Activated CD4-positive, alpha-beta T cell treated with anti-CD3 and anti-CD28 coated beads, Interleukin-2, Interleukin-6, amounts not matched to agents 100 ng/mL and 50 ng/mL, durations not matched to agents 16 hours and 8 hours (primary cell): ENCODE measurements around the gene C1orf159.

Experiments used
- DNase-seq: peaks from one replicate; pipeline ENCODE4 v3.0.0-alpha.2; 2020

Gene C1orf159

GRCh38 chr1:1130206-1131120 is 14.6 kb upstream of the C1orf159 start:
- no peak for DNase-seq

- DNase-seq = no peak
These were observed 13.5 kb upstream of the C1orf159 start for GRCh38 chr1:1129381-1129821.

DNA sequence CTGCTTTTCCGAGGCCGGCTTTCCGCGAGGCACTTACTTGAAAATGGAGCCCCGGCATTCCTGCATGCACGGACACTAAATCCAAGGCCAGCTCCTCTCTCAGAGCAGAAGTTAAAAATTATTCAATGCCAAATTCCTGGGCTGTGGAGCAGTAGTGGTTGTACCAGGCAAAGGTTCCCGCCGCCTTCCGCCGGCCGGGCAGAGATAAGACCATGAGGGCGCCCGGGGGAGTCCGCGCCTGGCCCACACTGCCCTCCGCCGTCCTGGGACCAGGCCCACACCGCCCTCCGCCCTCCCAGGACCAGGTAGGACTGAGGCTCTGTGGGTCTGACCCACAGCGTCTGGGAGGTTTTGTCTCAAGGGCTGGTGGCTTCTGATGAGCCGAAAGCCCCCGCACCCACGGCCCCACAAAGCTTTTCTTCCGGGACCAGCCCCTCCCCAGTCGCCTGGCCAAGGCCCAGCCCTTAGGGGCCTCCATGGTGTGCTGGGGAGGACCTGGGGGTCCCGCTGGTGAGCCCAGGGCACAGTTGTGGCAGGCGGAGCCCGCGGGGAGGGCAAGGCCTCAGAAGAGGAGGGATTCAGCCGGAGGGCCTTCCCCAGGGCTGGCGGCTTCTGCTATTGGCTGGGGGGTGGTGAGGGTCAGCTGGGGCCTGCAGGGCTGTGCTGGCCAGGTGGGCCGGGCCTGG is 12.7 kb upstream of the C1orf159 start:
- DNase-seq = no peak

DNA sequence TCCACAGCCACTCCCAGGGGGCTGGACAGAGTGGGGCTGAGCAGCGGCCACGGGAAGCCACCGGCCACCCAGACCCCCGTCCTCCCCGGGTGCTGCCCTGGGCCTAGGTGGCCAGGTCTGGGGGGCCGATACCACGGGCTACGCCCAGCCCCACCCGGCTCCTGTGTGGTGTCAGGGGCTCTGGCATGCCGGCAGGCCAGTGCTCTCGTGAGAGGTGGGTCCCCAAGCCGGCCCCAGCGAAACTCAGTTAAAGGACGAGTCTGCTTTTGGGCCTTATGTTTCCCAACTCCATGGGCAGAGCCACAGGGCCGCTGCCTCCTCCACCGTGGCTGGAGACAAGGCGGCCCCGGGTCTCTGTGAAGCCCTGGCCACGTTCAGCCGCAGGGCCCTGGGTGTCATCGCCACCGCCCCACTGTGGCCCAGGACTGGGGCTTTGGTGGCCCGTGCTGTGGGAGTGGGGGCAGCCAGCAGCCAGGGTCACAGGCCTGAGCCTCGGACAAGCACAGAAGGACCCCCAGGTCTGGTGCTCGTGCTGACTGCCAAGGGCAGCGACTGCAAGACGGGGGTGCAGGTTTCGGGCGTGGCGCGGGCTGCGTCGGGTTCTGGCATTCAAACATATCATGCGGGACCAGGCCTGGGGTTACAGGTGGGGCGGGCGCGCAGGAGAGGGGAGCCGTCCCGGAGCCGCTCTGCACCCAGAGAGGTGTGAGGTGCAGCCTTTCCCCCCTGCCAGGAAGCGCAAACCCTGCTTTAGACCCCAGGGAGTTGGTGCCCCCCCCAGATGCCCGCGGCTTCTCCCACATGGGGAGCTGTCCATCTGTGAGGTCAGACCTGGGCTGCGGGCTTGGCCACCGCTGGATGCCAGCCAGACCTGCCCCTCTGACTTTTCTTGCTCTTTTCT is 11.9 kb upstream of the C1orf159 start:
- DNase-seq = no peak

GRCh38 chr1:1125945-1126344 is 10.1 kb upstream of the C1orf159 start:
- DNase-seq = no peak

DNA sequence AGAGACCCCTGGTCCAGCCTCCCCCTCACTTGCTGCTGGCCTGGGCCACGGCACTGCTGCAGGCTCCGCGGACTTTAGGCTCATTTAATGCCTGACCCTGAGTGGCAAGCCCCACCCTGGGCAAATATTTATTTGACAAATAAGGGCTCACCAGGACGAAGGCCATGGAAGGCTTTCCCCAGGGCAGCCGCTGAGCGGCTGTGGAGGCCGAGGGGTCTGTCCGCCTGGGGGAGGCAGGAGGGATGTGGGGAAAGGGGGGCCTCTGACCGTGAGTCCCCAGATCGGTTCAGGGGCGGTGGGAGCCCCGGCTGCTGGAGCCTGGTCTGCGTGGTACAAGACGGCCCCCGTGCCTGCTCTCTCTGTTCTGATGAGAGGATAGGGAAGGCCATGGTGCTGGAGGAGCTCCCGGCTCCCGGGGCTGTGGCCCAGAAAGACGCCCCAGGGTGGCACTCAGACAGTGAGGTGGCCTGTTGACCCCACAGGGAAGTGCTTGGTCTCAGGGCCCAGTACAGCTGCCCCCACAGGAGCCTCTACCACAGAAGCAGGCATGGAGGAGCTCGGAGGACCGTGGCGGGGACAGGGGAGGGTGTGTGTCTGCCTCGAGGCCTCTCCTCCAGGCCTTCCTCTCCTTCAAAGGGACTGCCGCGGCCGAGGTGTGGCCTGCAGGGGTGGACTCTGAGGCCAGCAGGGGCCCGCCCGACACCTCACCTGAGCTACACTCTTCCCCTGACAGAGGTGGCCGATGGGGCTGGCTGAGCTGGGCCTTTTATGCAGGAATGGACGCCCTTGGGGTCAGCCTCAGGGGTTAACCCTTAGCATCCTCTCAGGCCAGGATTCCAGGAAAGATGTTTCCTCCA is 9.1 kb upstream of the C1orf159 start:
- DNase-seq = no peak

DNA sequence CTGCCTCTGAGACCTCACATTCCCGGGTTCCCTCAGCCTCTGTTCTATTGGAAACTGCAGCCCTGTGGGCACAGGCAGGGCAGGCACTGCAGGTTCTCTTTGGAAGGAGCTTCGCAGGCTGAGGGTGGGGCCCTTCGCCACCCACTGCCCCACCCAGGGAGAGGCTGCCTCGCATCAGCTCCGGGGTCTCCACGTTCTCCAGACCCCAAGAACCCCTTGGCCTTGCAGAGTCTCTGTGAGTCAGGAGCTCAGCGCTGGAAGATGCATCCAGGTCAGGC is 8.6 kb upstream of the C1orf159 start:
- no peak for DNase-seq

DNA sequence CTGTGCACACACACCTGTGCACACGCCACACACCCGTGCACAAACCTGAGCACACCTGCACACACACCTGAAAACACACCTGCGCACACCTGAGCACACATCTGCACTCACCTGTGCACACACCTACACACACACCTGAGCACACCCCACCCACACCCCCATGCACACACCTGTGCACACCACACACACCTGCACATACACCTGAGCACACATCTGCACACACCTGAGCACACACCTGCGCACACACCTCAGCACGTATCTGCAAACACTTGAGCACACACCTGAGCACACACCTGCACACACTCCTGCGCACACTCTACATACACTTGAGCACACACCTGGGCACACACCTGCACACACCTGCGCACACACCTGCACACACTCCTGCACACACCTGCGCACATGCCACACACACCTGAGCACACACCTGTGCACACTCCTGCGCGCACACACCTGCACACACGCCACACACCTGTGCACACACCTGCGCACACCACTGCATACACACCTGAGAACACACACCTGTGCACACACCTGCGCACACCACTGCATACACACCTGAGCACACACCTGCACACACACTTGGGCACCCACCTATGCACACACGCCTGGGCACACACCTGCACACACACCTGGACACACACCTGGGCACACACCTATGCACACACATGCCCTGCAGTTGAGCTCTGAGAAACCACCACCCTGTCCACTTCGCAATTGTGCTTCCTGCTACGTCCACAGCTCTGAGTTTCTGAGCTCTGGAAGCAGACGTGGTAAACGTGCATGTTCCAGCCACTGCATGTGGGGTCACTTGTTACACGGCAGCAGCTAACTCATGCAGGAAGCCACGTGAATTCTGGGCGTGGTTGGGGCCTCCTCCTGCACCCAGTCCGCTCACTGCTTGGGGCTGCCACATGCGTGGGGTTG is 8.0 kb upstream of the C1orf159 start:
- DNase-seq = no peak

GRCh38 chr1:1122981-1123480 is 7.1 kb upstream of the C1orf159 start:
- DNase-seq = no peak

GRCh38 chr1:1122078-1122811 is 6.4 kb upstream of the C1orf159 start:
- DNase-seq = peak; percentile 88

DNA sequence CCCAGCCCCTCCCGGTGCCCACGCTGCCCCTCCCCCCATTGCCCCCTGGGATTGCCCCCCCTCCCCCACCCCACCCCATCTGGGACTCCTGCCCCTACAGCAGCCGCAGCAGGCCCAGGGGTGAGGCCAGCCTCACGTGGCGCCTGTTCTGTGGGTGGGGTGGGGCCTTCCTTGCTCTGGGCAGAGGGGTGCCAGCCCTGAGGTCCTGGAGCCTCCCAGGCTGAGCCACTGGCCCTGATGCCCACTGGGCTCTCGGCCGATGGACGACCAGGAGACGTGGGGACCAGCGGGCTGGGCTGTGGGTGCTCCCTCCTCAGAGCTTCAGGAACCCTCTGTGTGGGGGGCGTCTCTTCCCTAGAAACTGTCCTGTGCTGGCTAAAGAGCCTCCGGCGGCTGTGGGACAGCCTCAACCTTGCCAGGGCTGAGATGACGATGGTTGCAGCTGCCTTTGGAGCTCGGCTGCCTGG is 5.8 kb upstream of the C1orf159 start:
- DNase-seq = no peak

GRCh38 chr1:1120866-1121591 is 5.1 kb upstream of the C1orf159 start:
- no peak for DNase-seq

- no peak for DNase-seq
These were observed 4.2 kb upstream of the C1orf159 start for GRCh38 chr1:1120096-1120495.

DNA sequence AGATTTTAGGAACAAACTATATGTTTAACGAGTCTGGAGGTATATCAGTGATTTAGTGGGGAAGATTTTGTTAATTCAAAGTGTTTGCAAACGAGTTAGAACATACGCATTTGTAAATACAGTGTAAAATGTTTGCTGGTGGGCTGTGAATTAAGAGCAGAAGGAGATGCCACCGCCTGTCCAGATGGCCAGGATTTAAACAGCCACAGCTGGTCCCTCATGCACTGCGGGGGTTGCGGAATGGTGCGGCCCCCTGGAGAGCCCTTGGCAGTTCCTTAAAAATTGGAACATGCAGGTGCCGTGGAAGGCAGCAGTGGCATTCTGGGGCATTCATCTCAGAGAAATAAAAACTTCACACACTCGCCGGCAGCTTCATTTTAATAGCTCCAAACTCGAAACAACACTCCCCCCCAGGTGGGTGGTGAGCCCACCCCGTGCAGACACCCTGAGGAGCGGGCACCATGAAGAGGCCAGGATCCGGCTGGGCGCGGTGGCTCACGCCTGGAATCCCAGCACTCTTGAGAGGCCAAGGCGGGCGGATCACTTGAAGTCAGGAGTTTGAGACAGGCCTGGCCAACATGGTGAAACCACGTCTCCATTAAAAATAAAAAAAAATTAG is 3.5 kb upstream of the C1orf159 start:
- no peak for DNase-seq

DNA sequence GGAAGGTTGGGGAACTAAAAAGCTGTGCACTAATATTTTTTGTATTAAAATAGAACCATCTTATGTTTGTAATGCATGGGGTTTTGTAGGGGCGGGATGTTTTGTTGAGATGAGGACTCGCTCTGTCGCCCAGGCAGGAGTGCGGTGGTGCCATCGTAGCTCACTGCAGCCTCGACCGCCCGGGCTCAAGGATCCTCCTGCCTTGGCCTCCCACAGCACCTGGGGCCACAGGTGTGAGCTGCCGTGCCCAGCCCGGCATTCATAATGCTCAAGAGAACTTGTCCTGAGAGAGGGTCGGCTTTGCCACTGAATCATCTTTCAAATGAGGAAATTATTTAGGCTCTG is 3.0 kb upstream of the C1orf159 start:
- DNase-seq = no peak

DNA sequence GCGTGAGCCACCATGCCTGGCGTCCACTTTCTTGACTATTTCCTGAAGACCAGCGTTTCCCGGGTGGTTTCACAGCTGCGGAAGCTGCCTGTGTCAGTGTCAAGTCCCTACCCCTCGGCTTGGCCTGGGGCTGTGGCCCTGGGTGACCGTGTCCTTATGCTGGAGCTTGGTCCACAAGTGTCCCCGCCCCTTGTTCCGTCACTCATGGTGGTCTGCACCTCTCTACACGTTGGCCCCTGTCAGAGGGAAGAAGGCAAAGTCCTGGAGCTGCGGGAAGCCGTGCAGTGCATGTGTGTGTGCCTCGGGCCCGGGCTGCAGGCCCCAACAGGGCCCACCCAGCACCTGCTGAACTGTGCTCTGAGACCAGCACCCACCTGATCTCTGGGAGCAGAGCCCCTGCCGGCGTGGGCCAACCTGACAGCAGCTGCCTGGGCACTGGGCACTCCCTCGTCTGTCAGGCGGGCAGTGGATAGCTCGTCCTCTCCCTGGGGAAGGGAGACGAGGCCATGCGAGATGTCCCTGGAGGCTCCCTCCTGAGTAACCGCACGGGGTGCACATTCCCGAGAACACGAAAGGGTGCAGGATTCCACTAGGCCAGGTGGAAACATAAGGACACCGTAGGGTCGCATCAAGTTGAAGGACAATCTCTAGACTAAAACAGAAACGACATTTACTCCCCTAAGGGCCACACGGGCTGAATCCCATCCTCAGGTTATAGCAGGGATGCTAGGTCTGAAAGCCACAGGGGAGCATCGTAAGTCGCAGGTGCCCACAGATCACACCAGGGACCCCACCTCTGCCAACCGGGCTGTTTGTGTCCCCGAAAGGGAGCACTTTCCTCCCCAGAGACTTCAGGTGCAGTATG is 2.4 kb upstream of the C1orf159 start:
- no peak for DNase-seq

DNA sequence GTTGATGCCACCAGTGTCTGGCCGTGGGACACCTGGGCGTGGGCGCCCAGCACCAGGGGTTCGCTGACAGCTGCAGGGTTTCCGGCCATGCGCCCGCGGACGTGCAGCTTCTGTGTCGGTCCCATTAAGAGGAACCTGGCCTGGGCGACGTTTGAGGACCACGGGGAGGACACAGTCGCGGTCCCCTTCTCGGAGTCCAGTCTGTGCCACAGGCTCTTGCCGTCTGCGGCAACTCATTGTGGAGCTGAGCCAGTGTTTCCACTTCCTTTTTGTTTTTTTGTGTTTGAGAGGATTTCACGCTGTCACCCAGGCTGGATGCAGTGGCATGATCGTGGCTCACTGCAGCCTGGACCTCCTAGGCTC is 1.6 kb upstream of the C1orf159 start:
- no peak for DNase-seq
